K562 (cell line): ENCODE data around the gene POU2F1. TPM values are rescaled to one million over a fixed set of nuclear protein-coding genes. Genes with fewer than 3 reads are reported as not detected.
"Not testable (repeated sequence)": the region's sequence is repeated elsewhere in the genome, so short reads cannot be mapped to it uniquely, and the experiment has no call there.

Experiments
- ATAC-seq: fragments of 200-7000 bp; cut with Tn5 transposase; 3 replicates; pipeline ENCODE4 v1.9.1; 2020; ENCODE audit warnings: moderate library complexity
- BruUV-seq: library from RNA; stranded (reverse); fragments of 400-500 nt; replicated peaks from 2 replicates; lab custom pipeline; 2021; lab: Mats Ljungman, UMichigan
- CTCF ChIA-PET: fragments of 300-600 bp; formaldehyde crosslinking; extraction: SDS; loops from one replicate; lab custom pipeline; 2021; ENCODE audit warnings: low intra/inter-chr PET ratio; lab: Yijun Ruan, JAX
- POLR2A ChIA-PET: fragments of 300-600, 350-650 bp; sonication (Branson Sonifier 250); formaldehyde crosslinking; extraction: SDS; loops from one replicate; lab custom pipeline; 2021; ENCODE audit warnings: antibody characterized with exemption, inconsistent platforms; lab: Yijun Ruan, JAX
- DNase-seq, 4 experiments: peaks; one replicate each; pipeline versions ENCODE4 v3.0.0 to v3.0.0-alpha.2; 2011 to 2018; ENCODE audit warnings: low spot score in 3 of 4, mixed read lengths in 3 of 4; ENCODE audit errors: extremely low read depth in 1 of 4
- FAIRE-seq: peaks from 2 replicates; lab custom pipeline; 2011; peaks lifted over from hg19 to GRCh38; lab: Jason Lieb, UNC
- H2AFZ ChIP-seq: 2 replicates; pipeline ENCODE4 v1.6.0; 2011; ENCODE audit warnings: low read depth, low read length, control low read depth, inconsistent platforms
- H3K27ac ChIP-seq: fragments of 200-600 bp; 3 replicates; pipeline ENCODE4 v1.8.0; 2011; ENCODE audit warnings: low read depth, mild to moderate bottlenecking, control low read depth, inconsistent platforms, low read length, moderate library complexity, mixed read lengths; ENCODE audit errors: extremely low read depth
- H3K27me3 ChIP-seq, 2 experiments: fragments of 300-600 bp in 1 of 2; 2 replicates in 1 of 2; 3 replicates in 1 of 2; pipeline versions ENCODE4 v1.6.0 to v1.8.0; 2011; ENCODE audit warnings: inconsistent platforms in 2 of 2, low read length in 2 of 2, mild to moderate bottlenecking in 1 of 2, mixed read lengths in 1 of 2, moderate library complexity in 1 of 2; ENCODE audit not compliant: control insufficient read depth in 2 of 2, insufficient read depth in 2 of 2
- H3K36me3 ChIP-seq: fragments of 300-600 bp; 3 replicates; pipeline ENCODE4 v1.8.0; 2011; ENCODE audit warnings: mild to moderate bottlenecking, low read length, inconsistent platforms; ENCODE audit not compliant: control insufficient read depth, insufficient read depth
- H3K4me1 ChIP-seq, 2 experiments: fragments of 200-600 bp in 1 of 2; replicated peaks in 1 of 2; 2 replicates in 1 of 2; 3 replicates in 1 of 2; pipeline versions ENCODE4 v1.5.1 to v1.8.0; 2011; ENCODE audit warnings: inconsistent platforms in 2 of 2, low read length in 2 of 2, mild to moderate bottlenecking in 1 of 2, mixed read lengths in 1 of 2, moderate library complexity in 1 of 2; ENCODE audit not compliant: control insufficient read depth in 2 of 2, insufficient read depth in 2 of 2
- H3K4me2 ChIP-seq: 2 replicates; pipeline ENCODE4 v1.6.1; 2011; ENCODE audit warnings: low read length, control low read depth, inconsistent platforms, mixed read lengths; ENCODE audit not compliant: insufficient read depth
- H3K4me3 ChIP-seq: fragments of 200-600 bp; sonication (generic), shearing (Covaris generic); 2 replicates; pipeline ENCODE4 v1.5.1; 2016; ENCODE audit warnings: control low read depth, inconsistent platforms
- H3K79me2 ChIP-seq: fragments of 200-600 bp; 3 replicates; pipeline ENCODE4 v1.8.0; 2011; ENCODE audit warnings: low read length, inconsistent platforms; ENCODE audit not compliant: control insufficient read depth, insufficient read depth
- H3K9ac ChIP-seq, 2 experiments: 2 replicates each; pipeline versions ENCODE4 v1.6.0 to v1.6.1; 2011; ENCODE audit warnings: low read depth in 2 of 2, low read length in 2 of 2, control low read depth in 1 of 2, inconsistent platforms in 1 of 2, mild to moderate bottlenecking in 1 of 2, mixed read lengths in 1 of 2; ENCODE audit not compliant: insufficient read depth in 1 of 2
- H3K9me1 ChIP-seq: one replicate; pipeline ENCODE4 v1.6.0; 2011; ENCODE audit warnings: inconsistent platforms, mild to moderate bottlenecking, low read length, moderate library complexity; ENCODE audit not compliant: control insufficient read depth, insufficient read depth
- H3K9me3 ChIP-seq: replicated peaks from 2 replicates; pipeline ENCODE4 v1.5.1; 2011; ENCODE audit warnings: low read depth, low read length, inconsistent platforms; ENCODE audit not compliant: control insufficient read depth, insufficient read depth
- H4K20me1 ChIP-seq: replicated peaks from 2 replicates; pipeline ENCODE4 v1.6.1; 2011; ENCODE audit warnings: low read length, inconsistent platforms, mixed read lengths; ENCODE audit not compliant: control insufficient read depth, insufficient read depth
- BRD9 ChIP-seq: fragments of 450-650 bp; IDR thresholded peaks from 2 replicates; pipeline ENCODE4 v1.6.1; 2018; ENCODE audit warnings: low read depth; ENCODE audit not compliant: partially characterized antibody
- CBX5 ChIP-seq: IDR thresholded peaks from 2 replicates; pipeline ENCODE4 v1.6.1; 2014; ENCODE audit warnings: low read depth, borderline replicate concordance
- HNRNPUL1 ChIP-seq: fragments of 200-400 bp; formaldehyde crosslinking; IDR thresholded peaks from 2 replicates; pipeline ENCODE4 v1.6.1; 2017; ENCODE audit warnings: low read length
- NEUROD1 ChIP-seq: fragments of 150-350 bp; IDR thresholded peaks from 2 replicates; pipeline ENCODE4 v1.6.1; 2014; ENCODE audit warnings: borderline replicate concordance, low read length, low read depth; ENCODE audit not compliant: partially characterized antibody
- TEAD1 ChIP-seq, 2 experiments: fragments of 450-650 bp in 1 of 2; sonication (generic) in 1 of 2; formaldehyde crosslinking; IDR thresholded peaks; 2 replicates each; pipeline versions ENCODE4 v1.4.0 to v1.8.0; 2020 to 2022; ENCODE audit warnings: mild to moderate bottlenecking in 2 of 2, missing genetic modification reagents in 1 of 2
- TRIM28 ChIP-seq: fragments of 450-650 bp; IDR thresholded peaks from 2 replicates; pipeline ENCODE4 v1.6.1; 2017
- WHSC1 ChIP-seq: IDR thresholded peaks from one replicate; pipeline ENCODE4 v1.6.1; 2012; ENCODE audit warnings: low read length, control low read depth, inconsistent platforms
- ZNF280A ChIP-seq: fragments of 450-650 bp; IDR thresholded peaks from 2 replicates; pipeline ENCODE4 v1.6.1; 2018; ENCODE audit warnings: mild to moderate bottlenecking, low read depth; ENCODE audit not compliant: partially characterized antibody
- ZNF707 ChIP-seq: fragments of 250-450 bp; sonication (Bioruptor Pico); conservative IDR thresholded peaks from 2 replicates; pipeline ENCODE4 v1.8.0; 2022; ENCODE audit warnings: inconsistent platforms, mild to moderate bottlenecking, moderate library complexity
- WGBS: fragments of 100-300 bp; shearing (Covaris generic); methylation state at CpG from one replicate; pipeline ENCODE4 v1.1.6; 2016; ENCODE audit warnings: low coverage, mixed read lengths; ENCODE audit not compliant: insufficient coverage; ENCODE audit errors: missing lambda C conversion rate; 5-methylcytosine and 5-hydroxymethylcytosine counted together
- in situ Hi-C: fragments of 300-500 bp; cut with MboI; formaldehyde crosslinking; loops from 4 replicates; pipeline ENCODE4 v1.15.0; 2018; ENCODE audit warnings: inconsistent platforms, mixed read lengths
- intact Hi-C: fragments of 100-400 bp; cut with micrococcal nuclease; formaldehyde crosslinking; loops from 2 replicates; pipeline ENCODE4 v1.14.2; 2022
- polyA plus RNA-seq, 8 experiments: library from polyadenylated mRNA; depleted of rRNA in 4 of 8; stranded (reverse) in 5 of 8; unstranded in 3 of 8; fragments of >200 nt; fragmentation: Nextera tagmentation in 2 of 8; fragmentation: Illumina TruSeq in 1 of 8; extraction: Ambion mirVana in 2 of 8; extraction: Trizol in 1 of 8; gene quantifications; 2 replicates each; pipeline versions ENCODE4 v1.2.1 to v1.2.3, GENCODE V29; 2011 to 2014; ENCODE audit warnings: inconsistent platforms in 1 of 8, missing spikeins in 1 of 8
- total RNA-seq, 7 experiments: library from RNA; depleted of rRNA in 6 of 7; stranded (reverse); fragments of >200 nt in 6 of 7; fragmentation: Illumina TruSeq in 2 of 7; extraction: Trizol in 2 of 7; gene quantifications; 2 replicates each; pipeline versions ENCODE4 v1.2.1 to v1.2.3, GENCODE V29; 2011 to 2021; ENCODE audit warnings: low replicate concordance in 1 of 7
- TF ChIP-seq, protein P1 (sequence below): fragments of 450-650 bp; IDR thresholded peaks from 2 replicates; pipeline ENCODE4 v1.6.1; 2017; ENCODE audit warnings: mild to moderate bottlenecking, moderate library complexity
- TF ChIP-seq, protein P2 (sequence below): fragments of 450-650 bp; IDR thresholded peaks from 2 replicates; pipeline ENCODE4 v1.6.1; 2016; ENCODE audit warnings: mild to moderate bottlenecking

The POU2F1 gene
- total and polyA plus RNA-seq, 9 of the 15 experiments (the other 6 are each of a cell fraction or from before 2014, with no cell fraction given): 2.6 to 22.3 (median 8.8) TPM

DNA sequence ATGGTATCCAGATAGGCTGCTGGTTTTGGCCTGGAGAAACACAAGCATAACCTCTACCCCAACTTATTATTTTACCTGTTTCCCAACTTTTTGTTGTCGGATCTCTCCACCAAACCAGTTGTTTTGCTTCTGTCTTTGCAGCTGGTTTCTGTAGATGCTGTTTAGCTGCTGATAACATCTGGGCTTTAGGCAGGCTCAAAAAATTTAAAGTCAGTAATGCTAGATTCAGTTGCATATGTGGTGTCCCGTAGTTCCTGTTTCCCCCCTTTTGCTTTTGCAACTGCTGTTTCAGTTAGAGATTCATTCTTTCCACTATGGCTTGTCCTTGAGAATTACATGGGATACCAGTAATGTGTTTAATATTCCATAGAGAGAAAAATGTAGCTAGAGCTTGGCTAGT is 98.5 kb downstream of the POU2F1 start:
- ATAC-seq, CTCF ChIA-PET, DNase-seq, in situ Hi-C loops, H3K4me3 ChIP-seq, H4K20me1 ChIP-seq, H3K36me3 ChIP-seq, H3K9ac ChIP-seq, H3K27me3 ChIP-seq, H2AFZ ChIP-seq, H3K4me2 ChIP-seq, intact Hi-C loops, H3K27ac ChIP-seq, H3K79me2 ChIP-seq, H3K9me1 ChIP-seq, FAIRE-seq, BruUV-seq, H3K4me1 ChIP-seq: not testable (repeated sequence)
- H3K9me3 ChIP-seq: peaks cover 28% of the 10 kb centered on the region
- POLR2A ChIA-PET: interaction anchor here (0.7 kb wide), 1 partner anchor 28 kb away, joined by 3 read pairs; no protein-coding TSS in a partner anchor
- 87% methylated on average over 2 of the region's 2 CpGs for WGBS

- DNase-seq (no peak), FAIRE-seq (no peak), ATAC-seq (no peak)
- Histone ChIP-seq H3K27me3 (no peaks in the 10 kb centered on the region), H3K9me3 (peaks cover 24% of the 10 kb centered on the region), H3K4me3 (no peak overlapping the region), H2AFZ (no peak overlapping the region), H4K20me1 (no peaks in the 10 kb centered on the region), H3K79me2 (no peaks in the 10 kb centered on the region), H3K9me1 (no peaks in the 10 kb centered on the region), H3K27ac (no peak overlapping the region), H3K4me2 (no peak overlapping the region), H3K9ac (no peak overlapping the region), H3K36me3 (no peaks in the 10 kb centered on the region), H3K4me1 (no peaks in the 10 kb centered on the region)
- CTCF ChIA-PET: no interaction called here
- POLR2A ChIA-PET: no interaction called here
- no TSS peak for BruUV-seq
- WGBS: 93% methylated on average over 8 of the region's 8 CpGs
- intact Hi-C loops (no loop called here), in situ Hi-C loops (no loop called here)
- no peak for TF ChIP-seq WHSC1
- no peak for TF ChIP-seq TEAD1 (CRISPR knock-in tag; IDR thresholded peaks at IDR 0.05)
- TF ChIP-seq NEUROD1: no peak
- TF ChIP-seq, protein P1, sequence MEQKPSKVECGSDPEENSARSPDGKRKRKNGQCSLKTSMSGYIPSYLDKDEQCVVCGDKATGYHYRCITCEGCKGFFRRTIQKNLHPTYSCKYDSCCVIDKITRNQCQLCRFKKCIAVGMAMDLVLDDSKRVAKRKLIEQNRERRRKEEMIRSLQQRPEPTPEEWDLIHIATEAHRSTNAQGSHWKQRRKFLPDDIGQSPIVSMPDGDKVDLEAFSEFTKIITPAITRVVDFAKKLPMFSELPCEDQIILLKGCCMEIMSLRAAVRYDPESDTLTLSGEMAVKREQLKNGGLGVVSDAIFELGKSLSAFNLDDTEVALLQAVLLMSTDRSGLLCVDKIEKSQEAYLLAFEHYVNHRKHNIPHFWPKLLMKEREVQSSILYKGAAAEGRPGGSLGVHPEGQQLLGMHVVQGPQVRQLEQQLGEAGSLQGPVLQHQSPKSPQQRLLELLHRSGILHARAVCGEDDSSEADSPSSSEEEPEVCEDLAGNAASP: no peak
- TF ChIP-seq CBX5: 0 out of 2 replicates have a peak, but pooled peaks have one; percentile 54
- TF ChIP-seq BRD9: no peak
- TF ChIP-seq HNRNPUL1: no peak
- peak; percentile 59 for TF ChIP-seq ZNF280A
- TF ChIP-seq ZNF707 (CRISPR knock-in tag): no peak
- peak; percentile 90; the same call in 1 of the 2 replicates for TF ChIP-seq TRIM28
- TF ChIP-seq, protein P2, sequence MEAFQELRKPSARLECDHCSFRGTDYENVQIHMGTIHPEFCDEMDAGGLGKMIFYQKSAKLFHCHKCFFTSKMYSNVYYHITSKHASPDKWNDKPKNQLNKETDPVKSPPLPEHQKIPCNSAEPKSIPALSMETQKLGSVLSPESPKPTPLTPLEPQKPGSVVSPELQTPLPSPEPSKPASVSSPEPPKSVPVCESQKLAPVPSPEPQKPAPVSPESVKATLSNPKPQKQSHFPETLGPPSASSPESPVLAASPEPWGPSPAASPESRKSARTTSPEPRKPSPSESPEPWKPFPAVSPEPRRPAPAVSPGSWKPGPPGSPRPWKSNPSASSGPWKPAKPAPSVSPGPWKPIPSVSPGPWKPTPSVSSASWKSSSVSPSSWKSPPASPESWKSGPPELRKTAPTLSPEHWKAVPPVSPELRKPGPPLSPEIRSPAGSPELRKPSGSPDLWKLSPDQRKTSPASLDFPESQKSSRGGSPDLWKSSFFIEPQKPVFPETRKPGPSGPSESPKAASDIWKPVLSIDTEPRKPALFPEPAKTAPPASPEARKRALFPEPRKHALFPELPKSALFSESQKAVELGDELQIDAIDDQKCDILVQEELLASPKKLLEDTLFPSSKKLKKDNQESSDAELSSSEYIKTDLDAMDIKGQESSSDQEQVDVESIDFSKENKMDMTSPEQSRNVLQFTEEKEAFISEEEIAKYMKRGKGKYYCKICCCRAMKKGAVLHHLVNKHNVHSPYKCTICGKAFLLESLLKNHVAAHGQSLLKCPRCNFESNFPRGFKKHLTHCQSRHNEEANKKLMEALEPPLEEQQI: peak; percentile 74
Measured at GRCh38 chr1:167322483-167322882, 101.8 kb downstream of the POU2F1 start.
